HFFc6 (cell line): ENCODE measurements around the gene TMEM62. TPM values are rescaled to one million over a fixed set of nuclear protein-coding genes. Genes with fewer than 3 reads are reported as not detected.
A peak's percentile ranks its signal among the peaks of the same experiment; 100 is the strongest.
"Not testable (repeated sequence)": the region's sequence is repeated elsewhere in the genome, so short reads cannot be mapped to it uniquely, and the experiment has no call there.

Experiments used
- DNase-seq: peaks from one replicate; pipeline ENCODE4 v3.0.0-alpha.2; 2018
- H3K27ac Mint-ChIP-seq: 2 replicates; pipeline ENCODE4 v1.8.0; 2020; ENCODE audit warnings: mild to moderate bottlenecking, mixed read lengths
- H3K27me3 Mint-ChIP-seq: 2 replicates; pipeline ENCODE4 v1.8.0; 2021; ENCODE audit warnings: mild to moderate bottlenecking, moderate library complexity, mixed read lengths; ENCODE audit not compliant: insufficient read depth
- H3K36me3 Mint-ChIP-seq: 2 replicates; pipeline ENCODE4 v1.8.0; 2021; ENCODE audit warnings: low read depth, mixed read lengths
- H3K4me1 Mint-ChIP-seq: 2 replicates; pipeline ENCODE4 v1.8.0; 2020; ENCODE audit warnings: low read depth, mixed read lengths
- H3K4me3 Mint-ChIP-seq: 2 replicates; pipeline ENCODE4 v1.8.0; 2020; ENCODE audit warnings: mild to moderate bottlenecking, moderate library complexity, mixed read lengths
- H3K9me3 Mint-ChIP-seq: 2 replicates; pipeline ENCODE4 v1.8.0; 2020; ENCODE audit warnings: mild to moderate bottlenecking, mixed read lengths
- CTCF ChIP-seq: fragments of 200-600 bp; sonication (generic); IDR thresholded peaks from 2 replicates; pipeline ENCODE4 v1.5.0; 2021; ENCODE audit warnings: antibody characterized with exemption, mild to moderate bottlenecking
- total RNA-seq, 6 experiments: library from RNA; stranded (reverse); fragmentation: NEBNext Ultra II Directional; extraction: Animal tissue kit (Norgen Biotek cat#: 25700); gene quantifications; 2 replicates in 1 of 6; 3 replicates in 5 of 6; pipeline ENCODE4 v1.2.3, GENCODE V29; 2021

The TMEM62 gene
- total RNA-seq, 6 experiments from 2014 or later, result 8.2 to 12.1 (median 11.2) TPM

GRCh38 chr15:43165801-43166325 lies 32.5 kb downstream of the TMEM62 start:
- Mint-ChIP-seq H3K27ac (no peak overlapping the region), H3K27me3 (no peaks in the 10 kb centered on the region), H3K4me1 (peaks cover 30% of the 10 kb centered on the region), H3K4me3 (no peak overlapping the region), H3K9me3 (no peaks in the 10 kb centered on the region), H3K36me3 (peaks cover 21% of the 10 kb centered on the region)
- TF ChIP-seq CTCF, result no peak
- no peak for DNase-seq

- H3K9me3 Mint-ChIP-seq, H3K4me3 Mint-ChIP-seq, H3K27me3 Mint-ChIP-seq, DNase-seq, H3K27ac Mint-ChIP-seq: not testable (repeated sequence)
- peaks cover 30% of the 10 kb centered on the region for H3K4me1 Mint-ChIP-seq
- H3K36me3 Mint-ChIP-seq, result peaks cover 21% of the 10 kb centered on the region
Observed at GRCh38 chr15:43167261-43167660, 33.9 kb downstream of the TMEM62 start.

- peak; percentile 46 for DNase-seq
- no peak for TF ChIP-seq CTCF
- peaks cover 25% of the 10 kb centered on the region for H3K36me3 Mint-ChIP-seq
- peak overlapping the region; percentile 47 for H3K27ac Mint-ChIP-seq
- H3K27me3 Mint-ChIP-seq, result no peaks in the 10 kb centered on the region
- no peaks in the 10 kb centered on the region for H3K9me3 Mint-ChIP-seq
- H3K4me1 Mint-ChIP-seq, result peaks cover 30% of the 10 kb centered on the region
- H3K4me3 Mint-ChIP-seq, result no peak overlapping the region
Observed at GRCh38 chr15:43168192-43169107, 35.1 kb downstream of the TMEM62 start.

- H3K27me3 Mint-ChIP-seq, result no peaks in the 10 kb centered on the region
- H3K27ac Mint-ChIP-seq, result no peak overlapping the region
- peaks cover 30% of the 10 kb centered on the region for H3K4me1 Mint-ChIP-seq
Observed at GRCh38 chr15:43169888-43170287, 36.5 kb downstream of the TMEM62 start.

GRCh38 chr15:43175656-43176309 lies 42.4 kb downstream of the TMEM62 start:
- H3K4me3 Mint-ChIP-seq, DNase-seq, H3K9me3 Mint-ChIP-seq, H3K27me3 Mint-ChIP-seq, H3K27ac Mint-ChIP-seq, H3K4me1 Mint-ChIP-seq: not testable (repeated sequence)
- H3K36me3 Mint-ChIP-seq, result peaks cover 20% of the 10 kb centered on the region

More at GRCh38 chr15:43169888-43170287, 36.5 kb downstream of the TMEM62 start:
- TF ChIP-seq CTCF, result no peak
- no peak overlapping the region for H3K4me3 Mint-ChIP-seq
- H3K9me3 Mint-ChIP-seq, result no peaks in the 10 kb centered on the region
- no peak for DNase-seq
- H3K36me3 Mint-ChIP-seq, result peaks cover 20% of the 10 kb centered on the region

GRCh38 chr15:43177147-43177546 lies 43.8 kb downstream of the TMEM62 start:
- not testable (repeated sequence) for H3K4me3 Mint-ChIP-seq, H3K27me3 Mint-ChIP-seq, DNase-seq, H3K27ac Mint-ChIP-seq, H3K9me3 Mint-ChIP-seq
- H3K36me3 Mint-ChIP-seq, result peaks cover 19% of the 10 kb centered on the region
- H3K4me1 Mint-ChIP-seq, result peaks cover 15% of the 10 kb centered on the region

GRCh38 chr15:43183270-43183669 lies 49.9 kb downstream of the TMEM62 start:
- H3K27ac Mint-ChIP-seq, result no peak overlapping the region
- DNase-seq, result no peak
- TF ChIP-seq CTCF, result no peak
- H3K4me3 Mint-ChIP-seq, result no peak overlapping the region
- H3K36me3 Mint-ChIP-seq, result no peaks in the 10 kb centered on the region; the same call in 1 of the 2 replicates
- peaks cover 27% of the 10 kb centered on the region for H3K4me1 Mint-ChIP-seq
- no peaks in the 10 kb centered on the region for H3K27me3 Mint-ChIP-seq
- no peaks in the 10 kb centered on the region for H3K9me3 Mint-ChIP-seq
